HepG2 (cell line): Measurements from ENCODE around the gene DSCAM. TPM values are rescaled to one million over a fixed set of nuclear protein-coding genes. Genes with fewer than 3 reads are reported as not detected.

Experiments used
- ATAC-seq: fragments of 200-7000 bp; cut with Tn5 transposase; 3 replicates; pipeline ENCODE4 v1.9.1; 2020; ENCODE audit warnings: mild to moderate bottlenecking, moderate library complexity
- BruUV-seq: library from RNA; stranded (reverse); fragments of 400-500 nt; replicated peaks from 2 replicates; lab custom pipeline; 2021; lab: Mats Ljungman, UMichigan
- CTCF ChIA-PET: fragments of 300-600 bp; formaldehyde crosslinking; extraction: SDS; loops from one replicate; lab custom pipeline; 2021; ENCODE audit warnings: low total read pairs, inconsistent platforms, low intra/inter-chr PET ratio; lab: Yijun Ruan, JAX
- POLR2A ChIA-PET: fragments of 350-600 bp; sonication (Branson Sonifier 250); formaldehyde crosslinking; loops from one replicate; lab custom pipeline; 2020; ENCODE audit warnings: antibody characterized with exemption, inconsistent platforms; lab: Yijun Ruan, JAX
- DNase-seq: peaks from one replicate; pipeline ENCODE4 v3.0.0-alpha.2; 2015; ENCODE audit warnings: low spot score
- FAIRE-seq: peaks from 3 replicates; lab custom pipeline; 2011; peaks lifted over from hg19 to GRCh38; lab: Jason Lieb, UNC
- H2AFZ ChIP-seq: one replicate; pipeline ENCODE4 v1.6.1; 2011; ENCODE audit warnings: low read length, inconsistent platforms
- H3K27ac ChIP-seq: fragments of 300-600 bp; 3 replicates; pipeline ENCODE4 v1.8.0; 2011; ENCODE audit warnings: mixed run types, mild to moderate bottlenecking, mixed read lengths, low read length, inconsistent platforms; ENCODE audit not compliant: insufficient read depth; ENCODE audit errors: extremely low read length
- H3K27me3 ChIP-seq, 2 experiments: fragments of 200-600 bp in 1 of 2; 2 replicates in 1 of 2; 3 replicates in 1 of 2; pipeline versions ENCODE4 v1.6.0 to v1.8.0; 2011; ENCODE audit warnings: low read length in 2 of 2, mild to moderate bottlenecking in 2 of 2, moderate library complexity in 2 of 2, inconsistent platforms in 1 of 2; ENCODE audit not compliant: insufficient read depth in 2 of 2, control insufficient read depth in 1 of 2
- H3K36me3 ChIP-seq, 2 experiments: fragments of 200-600 bp in 1 of 2; replicated peaks in 1 of 2; 2 replicates in 1 of 2; 3 replicates in 1 of 2; pipeline versions ENCODE4 v1.5.1 to v1.8.0; 2011; ENCODE audit warnings: low read length in 2 of 2, inconsistent platforms in 1 of 2; ENCODE audit not compliant: insufficient read depth in 2 of 2, control insufficient read depth in 1 of 2
- H3K4me1 ChIP-seq: 2 replicates; pipeline ENCODE4 v1.5.1; 2012; ENCODE audit warnings: low read length, inconsistent platforms; ENCODE audit not compliant: insufficient read depth
- H3K4me2 ChIP-seq: 2 replicates; pipeline ENCODE4 v1.6.0; 2011; ENCODE audit warnings: low read depth, low read length, inconsistent platforms
- H3K4me3 ChIP-seq, 3 experiments: fragments of 200-600 bp in 1 of 3; sonication (generic), shearing (Covaris generic) in 1 of 3; replicated peaks in 1 of 3; 2 replicates each; pipeline ENCODE4 v1.5.1; 2011 to 2016; ENCODE audit warnings: low read length in 3 of 3, inconsistent platforms in 2 of 3, low read depth in 2 of 3, mild to moderate bottlenecking in 2 of 3, control low read depth in 1 of 3, mixed read lengths in 1 of 3; ENCODE audit not compliant: insufficient read depth in 1 of 3
- H3K79me2 ChIP-seq: one replicate; pipeline ENCODE4 v1.6.1; 2011; ENCODE audit warnings: low read length, inconsistent platforms; ENCODE audit not compliant: insufficient read depth
- H3K9ac ChIP-seq: 2 replicates; pipeline ENCODE4 v1.6.0; 2011; ENCODE audit warnings: mild to moderate bottlenecking, low read depth, low read length, inconsistent platforms; ENCODE audit not compliant: insufficient read depth
- H3K9me3 ChIP-seq: 2 replicates; pipeline ENCODE4 v1.5.1; 2012; ENCODE audit warnings: mild to moderate bottlenecking, low read length
- H4K20me1 ChIP-seq: 2 replicates; pipeline ENCODE4 v1.6.0; 2011; ENCODE audit warnings: inconsistent platforms, mild to moderate bottlenecking, low read length, moderate library complexity; ENCODE audit not compliant: insufficient read depth
- ELF1 ChIP-seq: sonication (generic); formaldehyde crosslinking; IDR thresholded peaks from 2 replicates; pipeline ENCODE4 v1.4.0; 2020; ENCODE audit warnings: missing genetic modification reagents
- JARID2 ChIP-seq: sonication (generic); formaldehyde crosslinking; IDR thresholded peaks from 2 replicates; pipeline ENCODE4 v1.8.1; 2023; ENCODE audit warnings: missing genetic modification reagents, inconsistent platforms; ENCODE audit not compliant: insufficient replicate concordance
- MED13 ChIP-seq: sonication (generic); formaldehyde crosslinking; IDR thresholded peaks from 2 replicates; pipeline ENCODE4 v1.5.0; 2020; ENCODE audit warnings: missing genetic modification reagents
- ONECUT2 ChIP-seq: sonication (generic); formaldehyde crosslinking; IDR thresholded peaks from 2 replicates; pipeline ENCODE4 v1.4.0; 2020; ENCODE audit warnings: missing genetic modification reagents
- POLR2AphosphoS5 ChIP-seq: IDR thresholded peaks from 2 replicates; pipeline ENCODE4 v1.6.1; 2012; ENCODE audit warnings: low read depth, low read length
- PRPF4 ChIP-seq: fragments of 200-400 bp; formaldehyde crosslinking; IDR thresholded peaks from 2 replicates; pipeline ENCODE4 v1.6.1; 2016; ENCODE audit warnings: low read length, low read depth; ENCODE audit not compliant: poor library complexity, severe bottlenecking
- SRSF1 ChIP-seq: fragments of 200-400 bp; formaldehyde crosslinking; optimal IDR thresholded peaks from 2 replicates; pipeline ENCODE3; 2017; ENCODE audit warnings: mild to moderate bottlenecking, low read depth, low read length, moderate library complexity
- SUZ12 ChIP-seq: fragments of 150-350 bp; IDR thresholded peaks from 2 replicates; pipeline ENCODE4 v1.6.1; 2014; ENCODE audit warnings: low read depth, low read length
- ZSCAN20 ChIP-seq: sonication (generic); formaldehyde crosslinking; IDR thresholded peaks from 2 replicates; pipeline ENCODE4 v1.4.0; 2020; ENCODE audit warnings: missing genetic modification reagents, mild to moderate bottlenecking, borderline replicate concordance
- WGBS: methylation state at CpG from one replicate; pipeline ENCODE4 v1.1.6; 2017; ENCODE audit warnings: low lambda C conversion rate; 5-methylcytosine and 5-hydroxymethylcytosine counted together
- in situ Hi-C: cut with HindIII; loops from 2 replicates; pipeline ENCODE4 v1.10.0; 2017; ENCODE audit warnings: low pct_unique_long_range_greater_than_20kb; ENCODE audit not compliant: extremely low pct_ligation_motif_present
- intact Hi-C: fragments of 100-400 bp; cut with micrococcal nuclease; formaldehyde crosslinking; loops from one replicate; pipeline ENCODE4 v1.10.0; 2022; ENCODE audit not compliant: unreplicated experiment
- polyA plus RNA-seq, 8 experiments: library from polyadenylated mRNA; depleted of rRNA in 3 of 8; stranded (reverse) in 7 of 8; unstranded in 1 of 8; fragments of >200 nt; fragmentation: Illumina TruSeq in 4 of 8; extraction: Trizol in 4 of 8; gene quantifications; 2 replicates each; pipeline versions ENCODE4 v1.2.1 to v1.2.3, GENCODE V29; 2011 to 2016; ENCODE audit warnings: low read depth in 4 of 8, missing spikeins in 1 of 8, mixed read lengths in 1 of 8; ENCODE audit not compliant: insufficient read depth in 1 of 8
- total RNA-seq, 5 experiments: library from RNA; depleted of rRNA; stranded (reverse); fragments of >200 nt; fragmentation: Illumina TruSeq; extraction: Trizol; gene quantifications; 2 replicates each; pipeline ENCODE4 v1.2.3, GENCODE V29; 2016; ENCODE audit warnings: low read depth in 1 of 5

Gene DSCAM
- total and polyA plus RNA-seq, 2 of the 13 experiments (the other 11 are each of a cell fraction or from before 2014, with no cell fraction given), result not detected

- H3K79me2 ChIP-seq, result no peaks in the 10 kb centered on the region
- POLR2A ChIA-PET, result no interaction called here
- no peak overlapping the region for H3K4me2 ChIP-seq
- H3K4me3 ChIP-seq, result no peak overlapping the region
- no peak for DNase-seq
- no peaks in the 10 kb centered on the region for H4K20me1 ChIP-seq
- H3K9ac ChIP-seq, result no peak overlapping the region
- 33% methylated on average over 5 of the region's 5 CpGs for WGBS
- no peaks in the 10 kb centered on the region for H3K36me3 ChIP-seq
- no peak overlapping the region for H3K27ac ChIP-seq
- no peak overlapping the region for H2AFZ ChIP-seq
- H3K9me3 ChIP-seq, result peaks cover 12% of the 10 kb centered on the region
- TF ChIP-seq ONECUT2 (no peak), SRSF1 (no peak), ZSCAN20 (CRISPR knock-in tag) (no peak), SUZ12 (no peak), ELF1 (CRISPR knock-in tag) (no peak), JARID2 (CRISPR knock-in tag) (no peak)
- TF ChIP-seq, all 625 proteins: peak for 0
- no peak for FAIRE-seq
- ATAC-seq, result no peak
- intact Hi-C loops, result loop anchor here (5.0 kb wide), 1 partner anchor 703 kb away; no protein-coding TSS in a partner anchor
- CTCF ChIA-PET, result no interaction called here
- Histone ChIP-seq H3K4me1 (no peaks in the 10 kb centered on the region), H3K27me3 (no peaks in the 10 kb centered on the region; a peak in 1 of 5 replicates)
- no TSS peak for BruUV-seq
- in situ Hi-C loops, result loop anchor here (5.0 kb wide), 1 partner anchor 928 kb away; no protein-coding TSS in a partner anchor
Observed at GRCh38 chr21:40139636-40140035, 707.3 kb downstream of the DSCAM start.

- H3K27me3 ChIP-seq, result no peaks in the 10 kb centered on the region; a peak in 1 of 5 replicates
- no peak for DNase-seq
- no peak for TF ChIP-seq MED13 (CRISPR knock-in tag)
- no peak for TF ChIP-seq POLR2AphosphoS5
- no peak for TF ChIP-seq PRPF4
- BruUV-seq, result no TSS peak
- in situ Hi-C loops, result no loop called here
- H4K20me1 ChIP-seq, result no peaks in the 10 kb centered on the region
- ChIA-PET POLR2A (no interaction called here), CTCF (no interaction called here)
- H3K79me2 ChIP-seq, result no peaks in the 10 kb centered on the region
- intact Hi-C loops, result no loop called here
- no peaks in the 10 kb centered on the region for H3K4me1 ChIP-seq
- no peak overlapping the region for H2AFZ ChIP-seq
- no peak overlapping the region for H3K9ac ChIP-seq
- FAIRE-seq, result no peak
- no peak overlapping the region for H3K4me3 ChIP-seq
- no peak overlapping the region for H3K27ac ChIP-seq
- H3K36me3 ChIP-seq, result no peaks in the 10 kb centered on the region
- H3K4me2 ChIP-seq, result no peak overlapping the region
- no peak for ATAC-seq
- 52% methylated on average over 7 of the region's 7 CpGs for WGBS
- peaks cover 42% of the 10 kb centered on the region for H3K9me3 ChIP-seq
Observed at GRCh38 chr21:40136571-40136970, 710.4 kb downstream of the DSCAM start.
